HepG2 (cell line): ENCODE data around the gene ZNF500.

Experiments
- ATAD3A ChIP-seq: sonication (generic); formaldehyde crosslinking; IDR thresholded peaks from 2 replicates; pipeline ENCODE4 v1.4.0; 2020; ENCODE audit warnings: missing genetic modification reagents
- FLYWCH1 ChIP-seq: sonication (generic); formaldehyde crosslinking; IDR thresholded peaks from 2 replicates; pipeline ENCODE4 v1.8.1; 2023; ENCODE audit warnings: mild to moderate bottlenecking, missing genetic modification reagents
- HOXA7 ChIP-seq: sonication (generic); formaldehyde crosslinking; IDR thresholded peaks from 2 replicates; pipeline ENCODE4 v1.8.1; 2022; ENCODE audit warnings: mild to moderate bottlenecking, missing genetic modification reagents, moderate library complexity
- NFIB ChIP-seq: sonication (generic); formaldehyde crosslinking; IDR thresholded peaks from 2 replicates; pipeline ENCODE4 v1.9.0; 2021; ENCODE audit warnings: missing genetic modification reagents, mild to moderate bottlenecking, borderline replicate concordance
- POLR2AphosphoS2 ChIP-seq: IDR thresholded peaks from 2 replicates; pipeline ENCODE4 v1.6.1; 2011; ENCODE audit warnings: low read depth, low read length, improper control_type of control experiment
- POLR2AphosphoS5 ChIP-seq: IDR thresholded peaks from 2 replicates; pipeline ENCODE4 v1.6.1; 2012; ENCODE audit warnings: low read depth, low read length
- RAD21 ChIP-seq: fragments of 450-650 bp; formaldehyde crosslinking; IDR thresholded peaks from 2 replicates; pipeline ENCODE4 v1.5.0; 2020; ENCODE audit warnings: mild to moderate bottlenecking
- TCF12 ChIP-seq, 2 experiments: fragments of 450-650 bp in 1 of 2; sonication (generic) in 1 of 2; formaldehyde crosslinking in 1 of 2; IDR thresholded peaks; 2 replicates each; pipeline versions ENCODE4 v1.6.1 to v1.8.0; 2017 to 2022; ENCODE audit warnings: antibody characterized with exemption in 1 of 2, mild to moderate bottlenecking in 1 of 2, missing genetic modification reagents in 1 of 2, moderate library complexity in 1 of 2
- TRIM24 ChIP-seq: sonication (generic); formaldehyde crosslinking; IDR thresholded peaks from 2 replicates; pipeline ENCODE4 v1.8.0; 2022; ENCODE audit warnings: mild to moderate bottlenecking, missing genetic modification reagents
- ZFX ChIP-seq: sonication (generic); formaldehyde crosslinking; IDR thresholded peaks from 2 replicates; pipeline ENCODE4 v1.4.0; 2020; ENCODE audit warnings: mild to moderate bottlenecking, low read depth, missing genetic modification reagents, moderate library complexity
- ZNF572 ChIP-seq: sonication (generic); formaldehyde crosslinking; IDR thresholded peaks from 2 replicates; pipeline ENCODE4 v1.5.1; 2020; ENCODE audit warnings: mild to moderate bottlenecking, missing genetic modification reagents
- ZNF800 ChIP-seq: sonication (generic); formaldehyde crosslinking; IDR thresholded peaks from 2 replicates; pipeline ENCODE4 v1.4.0; 2020; ENCODE audit warnings: missing genetic modification reagents
- TF ChIP-seq, protein P1 (sequence below): sonication (generic); formaldehyde crosslinking; IDR thresholded peaks from 2 replicates; pipeline ENCODE4 v1.5.0; 2020; ENCODE audit warnings: mild to moderate bottlenecking, low read depth, missing genetic modification reagents, borderline replicate concordance
- TF ChIP-seq, protein P2 (sequence below): sonication (generic); formaldehyde crosslinking; IDR thresholded peaks from 2 replicates; pipeline ENCODE4 v1.8.0; 2022; ENCODE audit warnings: mild to moderate bottlenecking, missing genetic modification reagents

GRCh38 chr16:4805231-4805630 is 38.3 kb upstream of the ZNF500 start:
- no peak for TF ChIP-seq POLR2AphosphoS2
- no peak for TF ChIP-seq RAD21 (CRISPR knock-in tag)
- no peak for TF ChIP-seq ZNF800
- TF ChIP-seq POLR2AphosphoS5: no peak
- TF ChIP-seq, protein P1, sequence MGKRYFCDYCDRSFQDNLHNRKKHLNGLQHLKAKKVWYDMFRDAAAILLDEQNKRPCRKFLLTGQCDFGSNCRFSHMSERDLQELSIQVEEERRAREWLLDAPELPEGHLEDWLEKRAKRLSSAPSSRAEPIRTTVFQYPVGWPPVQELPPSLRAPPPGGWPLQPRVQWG (CRISPR knock-in tag): no peak
- no peak for TF ChIP-seq ZNF572 (CRISPR knock-in tag)
- TF ChIP-seq TCF12 (IDR thresholded peaks at IDR 0.05): no peak
- no peak for TF ChIP-seq TCF12 (CRISPR knock-in tag; IDR thresholded peaks at IDR 0.05)
- no peak for TF ChIP-seq NFIB (CRISPR knock-in tag)
- no peak for TF ChIP-seq ZFX (CRISPR knock-in tag)
- no peak for TF ChIP-seq HOXA7 (CRISPR knock-in tag)
- TF ChIP-seq FLYWCH1 (CRISPR knock-in tag): no peak
- TF ChIP-seq ATAD3A (CRISPR knock-in tag): no peak
- TF ChIP-seq, protein P2, sequence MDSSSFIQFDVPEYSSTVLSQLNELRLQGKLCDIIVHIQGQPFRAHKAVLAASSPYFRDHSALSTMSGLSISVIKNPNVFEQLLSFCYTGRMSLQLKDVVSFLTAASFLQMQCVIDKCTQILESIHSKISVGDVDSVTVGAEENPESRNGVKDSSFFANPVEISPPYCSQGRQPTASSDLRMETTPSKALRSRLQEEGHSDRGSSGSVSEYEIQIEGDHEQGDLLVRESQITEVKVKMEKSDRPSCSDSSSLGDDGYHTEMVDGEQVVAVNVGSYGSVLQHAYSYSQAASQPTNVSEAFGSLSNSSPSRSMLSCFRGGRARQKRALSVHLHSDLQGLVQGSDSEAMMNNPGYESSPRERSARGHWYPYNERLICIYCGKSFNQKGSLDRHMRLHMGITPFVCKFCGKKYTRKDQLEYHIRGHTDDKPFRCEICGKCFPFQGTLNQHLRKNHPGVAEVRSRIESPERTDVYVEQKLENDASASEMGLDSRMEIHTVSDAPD (CRISPR knock-in tag): no peak
- no peak for TF ChIP-seq TRIM24 (CRISPR knock-in tag)
